Activated naive CD4-positive, alpha-beta T cell treated with anti-CD3 and anti-CD28 coated beads, Interleukin-2, amount 50 U/mL, for 24 hours (primary cell): ENCODE data around the gene CCDC107.

Experiments
- H3K27ac Mint-ChIP-seq: one replicate; pipeline ENCODE4 v1.8.0; 2021; ENCODE audit warnings: mild to moderate bottlenecking, mixed read lengths
- H3K27me3 Mint-ChIP-seq: one replicate; pipeline ENCODE4 v1.8.0; 2021; ENCODE audit warnings: mixed read lengths
- H3K36me3 Mint-ChIP-seq: one replicate; pipeline ENCODE4 v1.8.0; 2021; ENCODE audit warnings: mixed read lengths
- H3K4me1 Mint-ChIP-seq: one replicate; pipeline ENCODE4 v1.8.0; 2021; ENCODE audit warnings: mixed read lengths
- H3K4me3 Mint-ChIP-seq: one replicate; pipeline ENCODE4 v1.8.0; 2021; ENCODE audit warnings: mild to moderate bottlenecking, mixed read lengths
- H3K9me3 Mint-ChIP-seq: one replicate; pipeline ENCODE4 v1.8.0; 2021; ENCODE audit warnings: mixed read lengths

The CCDC107 gene

DNA sequence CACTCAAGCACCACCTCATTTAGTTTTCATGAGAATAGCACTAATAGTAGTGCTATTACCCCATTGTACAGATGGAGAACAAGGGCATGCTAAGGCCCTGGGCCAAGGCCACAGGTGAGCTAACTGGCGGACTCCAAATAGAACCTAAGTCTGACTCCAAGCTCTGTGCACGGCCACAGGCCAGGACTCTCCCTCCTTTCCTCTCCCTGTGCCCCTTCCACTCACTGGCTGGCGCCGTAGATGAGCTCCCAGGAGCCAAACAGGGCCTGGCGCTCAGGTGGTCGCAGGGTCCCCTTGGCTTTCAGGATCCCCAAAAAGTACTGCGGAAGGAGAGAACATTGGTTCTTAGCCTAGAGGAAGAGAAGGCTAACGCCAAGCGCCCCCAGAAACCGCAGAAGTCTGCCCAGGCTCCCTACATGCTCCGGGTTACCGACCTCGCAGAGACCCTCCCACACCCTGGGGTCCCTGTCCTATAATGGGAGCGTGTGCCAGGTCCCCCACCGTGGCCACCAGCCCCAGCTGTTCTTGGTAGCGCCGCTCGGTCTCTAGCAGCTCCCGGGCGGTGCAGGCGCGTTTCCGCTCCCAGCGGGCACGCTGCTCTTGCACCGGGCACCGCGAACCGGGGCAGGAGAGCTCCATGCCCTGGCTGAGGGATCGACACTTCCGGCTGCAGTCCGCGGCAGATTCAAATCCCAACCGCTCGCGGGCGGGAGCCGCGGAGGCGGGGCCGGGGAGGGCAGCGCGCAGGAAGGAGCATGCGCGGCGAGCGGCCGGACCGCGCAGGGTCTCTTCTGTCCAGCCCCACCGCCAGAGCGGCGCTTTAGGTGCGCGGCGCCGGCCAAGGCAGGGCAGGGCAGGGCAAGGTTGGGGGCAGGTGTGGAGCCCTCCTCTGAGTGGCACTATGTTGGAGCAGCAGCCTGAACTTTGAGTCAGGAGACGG lies 6.7 kb downstream of the CCDC107 start, which contains the start of gene ARHGEF39:
ARHGEF39 (minus strand) TSS at position 665 of the 940 bp plus-strand sequence; CDS start at position 639, 26 bp downstream.
- Mint-ChIP-seq H3K27ac (peak within 1 kb of the TSS; percentile 59), H3K9me3 (no peaks in the 10 kb centered on the region), H3K4me1 (peaks cover 60% of the 10 kb centered on the region), H3K27me3 (no peaks in the 10 kb centered on the region), H3K36me3 (no peaks in the 10 kb centered on the region), H3K4me3 (peak within 1 kb of the TSS; percentile 86)

- H3K4me1 Mint-ChIP-seq, result peaks cover 53% of the 10 kb centered on the region
- H3K36me3 Mint-ChIP-seq, result no peaks in the 10 kb centered on the region
- no peaks in the 10 kb centered on the region for H3K9me3 Mint-ChIP-seq
- peak overlapping the region; percentile 86 for H3K4me3 Mint-ChIP-seq
- no peaks in the 10 kb centered on the region for H3K27me3 Mint-ChIP-seq
- peak overlapping the region; percentile 59 for H3K27ac Mint-ChIP-seq
Measured at GRCh38 chr9:35665471-35665818, 7.4 kb downstream of the CCDC107 start.

DNA sequence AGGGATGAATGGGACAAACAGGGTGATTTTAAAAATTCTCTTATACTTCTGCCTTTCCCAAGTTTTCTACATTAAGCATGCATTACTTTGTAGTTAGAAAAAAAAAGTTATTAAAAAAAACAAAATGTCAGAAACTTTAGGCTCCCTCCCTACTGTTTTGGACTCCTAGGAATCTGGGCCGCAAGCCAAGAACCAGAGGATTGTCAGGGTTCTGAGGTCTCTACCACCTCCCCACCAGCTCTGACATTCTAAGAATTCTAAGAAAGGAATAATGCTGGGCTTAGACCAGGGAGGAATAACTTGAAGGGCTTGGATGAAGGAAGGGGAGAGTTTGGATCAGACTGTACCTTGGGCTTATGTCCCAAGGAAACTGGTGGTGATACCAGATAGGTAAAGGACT lies 8.0 kb downstream of the CCDC107 start:
- H3K36me3 Mint-ChIP-seq, result no peaks in the 10 kb centered on the region
- H3K27me3 Mint-ChIP-seq, result no peaks in the 10 kb centered on the region
- no peak overlapping the region for H3K27ac Mint-ChIP-seq
- H3K4me3 Mint-ChIP-seq, result peak overlapping the region; percentile 44
- H3K9me3 Mint-ChIP-seq, result no peaks in the 10 kb centered on the region
- H3K4me1 Mint-ChIP-seq, result peaks cover 47% of the 10 kb centered on the region

- Mint-ChIP-seq H3K27ac (no peak overlapping the region), H3K4me3 (peak overlapping the region; percentile 26)
Measured at GRCh38 chr9:35666549-35666948, 8.5 kb downstream of the CCDC107 start.

GRCh38 chr9:35667939-35668338 lies 9.8 kb downstream of the CCDC107 start:
- Mint-ChIP-seq H3K27ac (no peak overlapping the region), H3K9me3 (no peaks in the 10 kb centered on the region), H3K4me3 (no peak overlapping the region), H3K4me1 (peaks cover 30% of the 10 kb centered on the region), H3K27me3 (no peaks in the 10 kb centered on the region), H3K36me3 (no peaks in the 10 kb centered on the region)

More at GRCh38 chr9:35666549-35666948, 8.5 kb downstream of the CCDC107 start:
- H3K27me3 Mint-ChIP-seq, result no peaks in the 10 kb centered on the region
- no peaks in the 10 kb centered on the region for H3K9me3 Mint-ChIP-seq
- no peaks in the 10 kb centered on the region for H3K36me3 Mint-ChIP-seq
- H3K4me1 Mint-ChIP-seq, result peaks cover 44% of the 10 kb centered on the region

GRCh38 chr9:35669331-35670145 lies 11.4 kb downstream of the CCDC107 start:
- Mint-ChIP-seq H3K27me3 (no peaks in the 10 kb centered on the region), H3K4me3 (no peak overlapping the region), H3K9me3 (no peaks in the 10 kb centered on the region), H3K27ac (no peak overlapping the region), H3K36me3 (no peaks in the 10 kb centered on the region), H3K4me1 (peaks cover 19% of the 10 kb centered on the region)

GRCh38 chr9:35673132-35674024 lies 15.3 kb downstream of the CCDC107 start, which contains the start of gene CA9:
Gene CA9, plus strand, starts transcription at chr9:35673928. Its CDS starts 32 bp downstream, at chr9:35673960.
- Mint-ChIP-seq H3K36me3 (no peaks in the 10 kb centered on the region), H3K27ac (peak within 1 kb of the TSS; percentile 76), H3K27me3 (no peaks in the 10 kb centered on the region), H3K9me3 (no peaks in the 10 kb centered on the region), H3K4me1 (peaks cover 16% of the 10 kb centered on the region), H3K4me3 (peak within 1 kb of the TSS; percentile 73)

DNA sequence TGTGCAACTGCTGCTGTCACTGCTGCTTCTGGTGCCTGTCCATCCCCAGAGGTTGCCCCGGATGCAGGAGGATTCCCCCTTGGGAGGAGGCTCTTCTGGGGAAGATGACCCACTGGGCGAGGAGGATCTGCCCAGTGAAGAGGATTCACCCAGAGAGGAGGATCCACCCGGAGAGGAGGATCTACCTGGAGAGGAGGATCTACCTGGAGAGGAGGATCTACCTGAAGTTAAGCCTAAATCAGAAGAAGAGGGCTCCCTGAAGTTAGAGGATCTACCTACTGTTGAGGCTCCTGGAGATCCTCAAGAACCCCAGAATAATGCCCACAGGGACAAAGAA lies 15.9 kb downstream of the CCDC107 start:
- Mint-ChIP-seq H3K36me3 (no peaks in the 10 kb centered on the region), H3K4me1 (peaks cover 16% of the 10 kb centered on the region), H3K4me3 (no peak overlapping the region), H3K27ac (no peak overlapping the region), H3K9me3 (no peaks in the 10 kb centered on the region), H3K27me3 (no peaks in the 10 kb centered on the region)

DNA sequence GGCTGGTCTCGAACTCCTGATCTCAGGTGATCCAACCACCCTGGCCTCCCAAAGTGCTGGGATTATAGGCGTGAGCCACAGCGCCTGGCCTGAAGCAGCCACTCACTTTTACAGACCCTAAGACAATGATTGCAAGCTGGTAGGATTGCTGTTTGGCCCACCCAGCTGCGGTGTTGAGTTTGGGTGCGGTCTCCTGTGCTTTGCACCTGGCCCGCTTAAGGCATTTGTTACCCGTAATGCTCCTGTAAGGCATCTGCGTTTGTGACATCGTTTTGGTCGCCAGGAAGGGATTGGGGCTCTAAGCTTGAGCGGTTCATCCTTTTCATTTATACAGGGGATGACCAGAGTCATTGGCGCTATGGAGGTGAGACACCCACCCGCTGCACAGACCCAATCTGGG lies 17.1 kb downstream of the CCDC107 start:
- Mint-ChIP-seq H3K9me3 (no peaks in the 10 kb centered on the region), H3K27ac (no peak overlapping the region), H3K4me3 (peak overlapping the region; percentile 64), H3K36me3 (no peaks in the 10 kb centered on the region), H3K4me1 (peaks cover 16% of the 10 kb centered on the region), H3K27me3 (no peaks in the 10 kb centered on the region)

DNA sequence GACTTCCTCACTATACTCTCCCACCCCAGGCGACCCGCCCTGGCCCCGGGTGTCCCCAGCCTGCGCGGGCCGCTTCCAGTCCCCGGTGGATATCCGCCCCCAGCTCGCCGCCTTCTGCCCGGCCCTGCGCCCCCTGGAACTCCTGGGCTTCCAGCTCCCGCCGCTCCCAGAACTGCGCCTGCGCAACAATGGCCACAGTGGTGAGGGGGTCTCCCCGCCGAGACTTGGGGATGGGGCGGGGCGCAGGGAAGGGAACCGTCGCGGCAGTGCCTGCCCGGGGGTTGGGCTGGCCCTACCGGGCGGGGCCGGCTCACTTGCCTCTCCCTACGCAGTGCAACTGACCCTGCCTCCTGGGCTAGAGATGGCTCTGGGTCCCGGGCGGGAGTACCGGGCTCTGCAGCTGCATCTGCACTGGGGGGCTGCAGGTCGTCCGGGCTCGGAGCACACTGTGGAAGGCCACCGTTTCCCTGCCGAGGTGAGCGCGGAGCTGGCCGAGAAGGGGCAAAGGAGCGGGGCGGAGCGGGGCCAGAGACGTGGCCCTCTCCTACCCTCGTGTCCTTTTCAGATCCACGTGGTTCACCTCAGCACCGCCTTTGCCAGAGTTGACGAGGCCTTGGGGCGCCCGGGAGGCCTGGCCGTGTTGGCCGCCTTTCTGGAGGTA lies 17.8 kb downstream of the CCDC107 start:
- Mint-ChIP-seq H3K4me3 (peak overlapping the region; percentile 82), H3K27ac (no peak overlapping the region), H3K36me3 (no peaks in the 10 kb centered on the region), H3K4me1 (peaks cover 16% of the 10 kb centered on the region), H3K27me3 (no peaks in the 10 kb centered on the region), H3K9me3 (no peaks in the 10 kb centered on the region)

- Mint-ChIP-seq H3K4me3 (no peak overlapping the region), H3K36me3 (no peaks in the 10 kb centered on the region)
Measured at GRCh38 chr9:35679091-35679490, 21.0 kb downstream of the CCDC107 start.

DNA sequence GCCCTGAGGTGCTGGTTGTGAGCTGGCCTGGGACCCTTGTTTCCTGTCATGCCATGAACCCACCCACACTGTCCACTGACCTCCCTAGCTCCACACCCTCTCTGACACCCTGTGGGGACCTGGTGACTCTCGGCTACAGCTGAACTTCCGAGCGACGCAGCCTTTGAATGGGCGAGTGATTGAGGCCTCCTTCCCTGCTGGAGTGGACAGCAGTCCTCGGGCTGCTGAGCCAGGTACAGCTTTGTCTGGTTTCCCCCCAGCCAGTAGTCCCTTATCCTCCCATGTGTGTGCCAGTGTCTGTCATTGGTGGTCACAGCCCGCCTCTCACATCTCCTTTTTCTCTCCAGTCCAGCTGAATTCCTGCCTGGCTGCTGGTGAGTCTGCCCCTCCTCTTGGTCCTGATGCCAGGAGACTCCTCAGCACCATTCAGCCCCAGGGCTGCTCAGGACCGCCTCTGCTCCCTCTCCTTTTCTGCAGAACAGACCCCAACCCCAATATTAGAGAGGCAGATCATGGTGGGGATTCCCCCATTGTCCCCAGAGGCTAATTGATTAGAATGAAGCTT lies 21.8 kb downstream of the CCDC107 start:
- Mint-ChIP-seq H3K9me3 (no peaks in the 10 kb centered on the region), H3K27ac (no peak overlapping the region), H3K4me3 (no peak overlapping the region), H3K36me3 (no peaks in the 10 kb centered on the region), H3K27me3 (no peaks in the 10 kb centered on the region), H3K4me1 (peaks cover 8% of the 10 kb centered on the region)

More at GRCh38 chr9:35679091-35679490, 21.0 kb downstream of the CCDC107 start:
- Mint-ChIP-seq H3K27me3 (no peaks in the 10 kb centered on the region), H3K9me3 (no peaks in the 10 kb centered on the region), H3K27ac (no peak overlapping the region), H3K4me1 (peaks cover 16% of the 10 kb centered on the region)

- H3K27ac Mint-ChIP-seq, result no peak overlapping the region
- no peaks in the 10 kb centered on the region for H3K27me3 Mint-ChIP-seq
- peaks cover 8% of the 10 kb centered on the region for H3K4me1 Mint-ChIP-seq
- no peak overlapping the region for H3K4me3 Mint-ChIP-seq
- H3K36me3 Mint-ChIP-seq, result no peaks in the 10 kb centered on the region
- H3K9me3 Mint-ChIP-seq, result no peaks in the 10 kb centered on the region
Measured at GRCh38 chr9:35680331-35681105, 22.4 kb downstream of the CCDC107 start.
